Natural killer cell (primary cell): ENCODE data around the gene RYK. TPM values are rescaled to one million over a fixed set of nuclear protein-coding genes. Genes with fewer than 3 reads are reported as not detected.

ENCODE experiments used
- ATAC-seq, 3 donors: fragments of 150-1000 bp in 2 of 3; fragments of 200-7000 bp in 1 of 3; cut with Tn5 transposase; 1 replicate in 1 of 3; 2 replicates in 2 of 3; pipeline ENCODE4 v1.10.0; 2021; ENCODE audit warnings: mild to moderate bottlenecking in 2 of 3, moderate library complexity in 2 of 3
- DNase-seq, 2 donors: peaks; one replicate each; pipeline versions ENCODE4 v3.0.0 to v3.0.0-alpha.2; 2013 to 2021; ENCODE audit warnings: mixed read lengths in 1 of 2
- H3K27ac ChIP-seq: one replicate; pipeline ENCODE4 v1.5.1; 2013; ENCODE audit warnings: mild to moderate bottlenecking, low read length
- H3K27me3 ChIP-seq: one replicate; pipeline ENCODE4 v1.6.1; 2013; ENCODE audit warnings: low read length; ENCODE audit not compliant: control insufficient read depth, insufficient read depth
- H3K36me3 ChIP-seq: one replicate; pipeline ENCODE4 v1.6.1; 2013; ENCODE audit warnings: low read length; ENCODE audit not compliant: control insufficient read depth, insufficient read depth
- H3K4me1 ChIP-seq: one replicate; pipeline ENCODE4 v1.6.1; 2013; ENCODE audit warnings: low read length; ENCODE audit not compliant: control insufficient read depth, insufficient read depth
- H3K4me3 ChIP-seq: one replicate; pipeline ENCODE4 v1.5.1; 2013; ENCODE audit warnings: low read length
- H3K9me3 ChIP-seq: one replicate; pipeline ENCODE4 v1.6.1; 2013; ENCODE audit warnings: low read length; ENCODE audit not compliant: control insufficient read depth, insufficient read depth
- H3K27ac Mint-ChIP-seq, 2 donors: one replicate each; pipeline ENCODE4 v1.8.0; 2022; ENCODE audit warnings: mild to moderate bottlenecking in 2 of 2, mixed read lengths in 2 of 2, moderate library complexity in 1 of 2
- H3K27me3 Mint-ChIP-seq, 2 donors: one replicate each; pipeline ENCODE4 v1.8.0; 2022; ENCODE audit warnings: low read depth in 2 of 2, mixed read lengths in 2 of 2
- H3K36me3 Mint-ChIP-seq: one replicate; pipeline ENCODE4 v1.8.0; 2022; ENCODE audit warnings: mixed read lengths
- H3K4me1 Mint-ChIP-seq, 2 donors: one replicate each; pipeline ENCODE4 v1.8.0; 2022; ENCODE audit warnings: mixed read lengths in 2 of 2
- H3K4me3 Mint-ChIP-seq: one replicate; pipeline ENCODE4 v1.8.0; 2022; ENCODE audit warnings: mild to moderate bottlenecking, moderate library complexity, mixed read lengths
- H3K9me3 Mint-ChIP-seq, 2 donors: one replicate each; pipeline ENCODE4 v1.8.0; 2022; ENCODE audit warnings: mixed read lengths in 2 of 2
- CTCF ChIP-seq: fragments of 200-600 bp; IDR thresholded peaks from one replicate; pipeline ENCODE4 v1.8.0; 2022; ENCODE audit warnings: antibody characterized with exemption
- WGBS: methylation state at CpG from one replicate; pipeline ENCODE4 v1.1.7; 2013; ENCODE audit warnings: missing lambda C conversion rate; ENCODE audit not compliant: insufficient coverage; 5-methylcytosine and 5-hydroxymethylcytosine counted together
- intact Hi-C: fragments of 100-400 bp; cut with micrococcal nuclease; formaldehyde crosslinking; loops from one replicate; pipeline ENCODE4 v1.14.2; 2022
- total RNA-seq, 4 donors: library from RNA; stranded (reverse); fragments of 120-200 nt in 1 of 4; gene quantifications; one replicate each; pipeline versions ENCODE4 v1.2.3 to v1.2.4, GENCODE V29; 2013 to 2022

Gene RYK
- total RNA-seq, 3 donors from 2014 or later (not counting 1 experiment from before 2014, with no cell fraction given) = 56.7 to 69.5 (median 56.8) TPM

- H3K9me3 ChIP-seq = no peaks in the 10 kb centered on the region
- no peak for TF ChIP-seq CTCF
- WGBS = 93% methylated on average over 2 of the region's 2 CpGs
- no peak overlapping the region for H3K27ac Mint-ChIP-seq
- no peaks in the 10 kb centered on the region for H3K27me3 ChIP-seq
- peaks cover 23% of the 10 kb centered on the region for H3K36me3 ChIP-seq
- ATAC-seq (no peak), DNase-seq (no peak)
- no peaks in the 10 kb centered on the region for H3K27me3 Mint-ChIP-seq
- H3K4me1 Mint-ChIP-seq = peaks cover 0 to 1% of the 10 kb centered on the region in 2 donors
- no peak overlapping the region for H3K4me3 ChIP-seq
- H3K27ac ChIP-seq = no peak overlapping the region
- no peaks in the 10 kb centered on the region for H3K9me3 Mint-ChIP-seq
- intact Hi-C loops = no loop called here
- no peaks in the 10 kb centered on the region for H3K4me1 ChIP-seq
- H3K36me3 Mint-ChIP-seq = peaks cover 20% of the 10 kb centered on the region
- H3K4me3 Mint-ChIP-seq = no peak overlapping the region
These were observed 100.2 kb downstream of the RYK start for GRCh38 chr3:134150476-134150875.

GRCh38 chr3:134149286-134149685, 101.4 kb downstream of the RYK start:
- H3K4me3 ChIP-seq = no peak overlapping the region
- H3K27ac ChIP-seq = no peak overlapping the region
- Mint-ChIP-seq H3K9me3 (no peaks in the 10 kb centered on the region), H3K27me3 (no peaks in the 10 kb centered on the region), H3K36me3 (peaks cover 8% of the 10 kb centered on the region), H3K4me1 (peaks cover 0 to 13% of the 10 kb centered on the region in 2 donors), H3K27ac (no peak overlapping the region), H3K4me3 (no peak overlapping the region)
- intact Hi-C loops = no loop called here
- DNase-seq (no peak), ATAC-seq (no peak)
- no peaks in the 10 kb centered on the region for H3K27me3 ChIP-seq
- H3K4me1 ChIP-seq = no peaks in the 10 kb centered on the region
- no peak for TF ChIP-seq CTCF
- H3K9me3 ChIP-seq = no peaks in the 10 kb centered on the region
- peaks cover 12% of the 10 kb centered on the region for H3K36me3 ChIP-seq
- 94% methylated on average over 2 of the region's 2 CpGs for WGBS

GRCh38 chr3:134148534-134148933, 102.1 kb downstream of the RYK start:
- peaks cover 5% of the 10 kb centered on the region for H3K36me3 Mint-ChIP-seq
- TF ChIP-seq CTCF = no peak
- peaks cover 7% of the 10 kb centered on the region for H3K36me3 ChIP-seq
- DNase-seq (no peak), ATAC-seq (no peak)
- H3K27me3 ChIP-seq = no peaks in the 10 kb centered on the region
- H3K4me1 Mint-ChIP-seq = peaks cover 0 to 13% of the 10 kb centered on the region in 2 donors
- intact Hi-C loops = no loop called here
- H3K27me3 Mint-ChIP-seq = no peaks in the 10 kb centered on the region
- 90% methylated on average over 3 of the region's 3 CpGs for WGBS
- H3K9me3 Mint-ChIP-seq = no peaks in the 10 kb centered on the region
- H3K27ac Mint-ChIP-seq = no peak overlapping the region
- H3K4me1 ChIP-seq = no peaks in the 10 kb centered on the region
- no peak overlapping the region for H3K4me3 ChIP-seq
- no peak overlapping the region for H3K4me3 Mint-ChIP-seq
- H3K27ac ChIP-seq = no peak overlapping the region
- no peaks in the 10 kb centered on the region for H3K9me3 ChIP-seq

DNA sequence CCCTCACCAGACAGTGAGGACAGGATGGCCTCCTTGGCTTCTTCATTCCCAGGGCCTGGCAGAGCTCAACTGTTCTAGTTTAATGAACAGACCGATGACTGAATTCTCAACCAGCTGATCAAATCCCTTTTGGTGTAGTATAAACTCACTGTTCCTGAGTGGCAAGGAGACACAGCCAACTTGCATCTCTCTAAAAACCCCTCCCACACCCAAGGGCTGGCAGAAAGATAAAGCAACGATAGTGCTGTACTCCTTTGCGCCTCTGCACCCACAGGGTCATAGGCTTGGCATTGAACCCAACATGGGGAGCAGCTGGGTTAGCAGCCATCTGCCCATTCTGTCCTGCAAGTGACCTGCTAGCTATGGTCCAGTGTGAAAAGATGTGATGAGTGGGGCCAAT, 103.2 kb downstream of the RYK start:
- Mint-ChIP-seq H3K27me3 (no peaks in the 10 kb centered on the region), H3K27ac (no peak overlapping the region), H3K36me3 (no peaks in the 10 kb centered on the region), H3K4me3 (no peak overlapping the region), H3K4me1 (peaks cover 0 to 13% of the 10 kb centered on the region in 2 donors), H3K9me3 (no peaks in the 10 kb centered on the region)
- Histone ChIP-seq H3K9me3 (no peaks in the 10 kb centered on the region), H3K27me3 (no peaks in the 10 kb centered on the region), H3K4me3 (no peak overlapping the region), H3K36me3 (no peaks in the 10 kb centered on the region), H3K4me1 (no peaks in the 10 kb centered on the region), H3K27ac (no peak overlapping the region)
- intact Hi-C loops = no loop called here
- ATAC-seq (no peak), DNase-seq (no peak)
- no peak for TF ChIP-seq CTCF
- 88% methylated on average over 3 of the region's 3 CpGs for WGBS
